GM10248 (cell line): ENCODE results near the gene ACSS1.

ENCODE experiments used
- CTCF ChIA-PET: fragments of 300-600 bp; sonication (Branson Sonifier 250); formaldehyde crosslinking; extraction: SDS; loops from one replicate; lab custom pipeline; 2021; ENCODE audit warnings: antibody characterized with exemption; lab: Yijun Ruan, JAX
- POLR2A ChIA-PET: fragments of 350-650 bp; sonication (Branson Sonifier 250); formaldehyde crosslinking; extraction: SDS; loops from one replicate; lab custom pipeline; 2020; ENCODE audit warnings: antibody characterized with exemption; lab: Yijun Ruan, JAX
- DNase-seq: peaks from one replicate; pipeline ENCODE4 v3.0.0; 2012; ENCODE audit errors: extremely low spot score
- TF ChIP-seq, protein P1 (sequence below): IDR thresholded peaks from 2 replicates; pipeline ENCODE4 v1.5.1; 2012; ENCODE audit warnings: mild to moderate bottlenecking, low read depth; ENCODE audit errors: extremely low read depth, missing control alignments, control extremely low read depth

Gene ACSS1

DNA sequence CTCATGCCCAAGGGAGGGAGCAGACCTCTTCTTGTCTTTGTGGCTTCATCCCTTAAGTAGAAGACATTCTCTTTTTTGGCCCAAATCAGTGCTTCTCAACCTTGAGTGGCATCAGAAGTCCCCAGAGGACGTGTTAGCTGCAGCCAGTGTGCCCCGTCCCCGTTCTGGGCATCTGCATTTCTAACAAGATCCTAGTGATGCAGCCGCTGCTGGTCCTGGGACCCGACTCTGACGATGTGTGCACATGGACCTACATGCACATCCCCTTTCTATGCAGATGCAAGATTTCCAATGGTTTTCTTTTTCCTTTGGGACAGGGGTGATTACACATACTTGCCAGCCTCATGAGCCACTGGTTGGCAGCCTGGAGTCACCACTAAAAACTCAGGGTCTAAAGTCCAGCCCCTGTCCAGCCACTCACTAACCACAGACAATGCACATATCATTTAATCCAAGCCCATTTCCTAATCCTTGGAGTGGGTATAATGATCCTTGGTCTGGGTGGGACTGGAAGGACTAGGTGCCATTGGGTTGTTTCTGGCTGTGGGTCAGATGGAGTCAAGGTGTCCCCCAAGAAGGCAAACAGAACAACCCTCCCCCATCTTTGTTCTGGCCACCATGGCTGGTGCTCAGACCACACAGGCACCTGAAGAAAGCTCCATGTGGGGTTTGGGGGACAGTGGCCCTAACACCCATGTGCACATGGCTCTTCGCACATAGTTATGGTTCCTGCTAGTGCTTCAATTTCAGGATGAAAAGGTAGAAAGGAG, 6.4 kb downstream of the ACSS1 start:
- TF ChIP-seq, protein P1, sequence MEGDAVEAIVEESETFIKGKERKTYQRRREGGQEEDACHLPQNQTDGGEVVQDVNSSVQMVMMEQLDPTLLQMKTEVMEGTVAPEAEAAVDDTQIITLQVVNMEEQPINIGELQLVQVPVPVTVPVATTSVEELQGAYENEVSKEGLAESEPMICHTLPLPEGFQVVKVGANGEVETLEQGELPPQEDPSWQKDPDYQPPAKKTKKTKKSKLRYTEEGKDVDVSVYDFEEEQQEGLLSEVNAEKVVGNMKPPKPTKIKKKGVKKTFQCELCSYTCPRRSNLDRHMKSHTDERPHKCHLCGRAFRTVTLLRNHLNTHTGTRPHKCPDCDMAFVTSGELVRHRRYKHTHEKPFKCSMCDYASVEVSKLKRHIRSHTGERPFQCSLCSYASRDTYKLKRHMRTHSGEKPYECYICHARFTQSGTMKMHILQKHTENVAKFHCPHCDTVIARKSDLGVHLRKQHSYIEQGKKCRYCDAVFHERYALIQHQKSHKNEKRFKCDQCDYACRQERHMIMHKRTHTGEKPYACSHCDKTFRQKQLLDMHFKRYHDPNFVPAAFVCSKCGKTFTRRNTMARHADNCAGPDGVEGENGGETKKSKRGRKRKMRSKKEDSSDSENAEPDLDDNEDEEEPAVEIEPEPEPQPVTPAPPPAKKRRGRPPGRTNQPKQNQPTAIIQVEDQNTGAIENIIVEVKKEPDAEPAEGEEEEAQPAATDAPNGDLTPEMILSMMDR, result no peak
- CTCF ChIA-PET, result interaction anchor here (1.0 to 1.5 kb wide), 3 partner anchors 10 to 56 kb away, joined by 3 to 5 read pairs (median 4); no protein-coding TSS in a partner anchor
- POLR2A ChIA-PET, result no interaction called here
- no peak for DNase-seq

DNA sequence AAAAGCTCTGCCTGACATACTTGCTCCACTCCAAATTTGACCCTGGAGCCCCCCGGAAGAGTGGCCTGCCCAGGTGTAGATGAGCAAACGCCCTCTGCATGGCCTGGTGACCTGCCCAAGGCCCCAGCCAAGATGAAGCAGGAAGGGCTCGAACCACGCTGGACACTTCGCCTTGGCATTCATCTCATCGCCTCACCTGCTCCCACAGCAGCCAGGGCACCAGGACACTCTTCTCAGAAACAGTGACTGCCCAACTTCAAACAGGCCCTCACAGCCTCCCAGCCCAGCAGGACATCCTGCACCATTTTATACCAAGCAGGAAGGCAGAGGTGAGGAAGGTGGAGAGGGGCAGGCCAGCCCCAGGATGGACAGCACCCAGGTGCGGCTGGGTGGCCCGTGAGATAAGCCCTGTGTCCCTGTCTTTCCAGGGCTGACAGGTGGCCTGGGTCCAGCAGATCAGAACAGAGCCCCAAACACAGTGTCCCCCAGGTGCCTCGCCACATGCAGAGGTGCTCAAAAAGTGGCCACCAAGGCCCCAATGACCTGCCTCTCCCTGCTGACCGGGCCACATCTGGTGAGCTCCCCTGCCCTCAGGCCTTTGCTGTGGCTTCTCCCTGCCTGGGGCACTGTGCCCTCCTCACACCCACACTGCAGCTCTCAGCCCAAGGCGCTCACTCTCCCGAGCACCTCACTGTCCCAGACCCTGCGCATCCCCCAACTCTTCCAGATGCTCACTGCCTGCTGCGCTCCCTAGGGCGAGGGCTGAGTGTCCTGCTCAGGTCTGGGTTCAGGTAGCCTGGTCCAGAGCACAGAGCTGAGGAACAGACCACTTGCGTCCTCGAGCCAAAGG, 7.2 kb downstream of the ACSS1 start:
- ChIA-PET CTCF (interaction anchor here (0.9 to 1.1 kb wide), 2 partner anchors 55 to 57 kb away, joined by 4 to 5 read pairs; no protein-coding TSS in a partner anchor), POLR2A (no interaction called here)
- TF ChIP-seq, protein P1, result no peak
- DNase-seq, result no peak

DNA sequence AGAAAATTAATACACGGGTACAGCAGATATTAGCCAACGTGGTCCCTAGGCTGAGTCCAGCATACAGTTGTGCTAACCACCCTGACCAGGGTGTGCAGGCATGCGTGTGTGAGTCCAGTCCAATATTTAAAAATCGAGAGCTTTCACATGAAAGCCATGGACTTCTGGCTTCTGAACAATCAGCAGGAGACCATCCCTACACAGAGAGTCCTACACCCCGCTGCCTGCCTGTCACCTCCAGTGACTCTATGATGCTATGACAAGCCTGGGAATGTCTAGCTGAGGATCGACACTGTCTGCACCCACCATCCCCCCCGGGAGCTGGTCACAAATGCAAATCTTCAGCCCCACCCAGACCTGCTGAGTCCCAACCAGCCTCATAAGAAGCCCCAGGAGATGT, 7.9 kb downstream of the ACSS1 start:
- TF ChIP-seq, protein P1, result no peak
- DNase-seq, result no peak
- POLR2A ChIA-PET, result no interaction called here
- CTCF ChIA-PET, result interaction anchor here (0.9 to 1.7 kb wide), 4 partner anchors 9 to 56 kb away, joined by 3 to 5 read pairs (median 4); no protein-coding TSS in a partner anchor

DNA sequence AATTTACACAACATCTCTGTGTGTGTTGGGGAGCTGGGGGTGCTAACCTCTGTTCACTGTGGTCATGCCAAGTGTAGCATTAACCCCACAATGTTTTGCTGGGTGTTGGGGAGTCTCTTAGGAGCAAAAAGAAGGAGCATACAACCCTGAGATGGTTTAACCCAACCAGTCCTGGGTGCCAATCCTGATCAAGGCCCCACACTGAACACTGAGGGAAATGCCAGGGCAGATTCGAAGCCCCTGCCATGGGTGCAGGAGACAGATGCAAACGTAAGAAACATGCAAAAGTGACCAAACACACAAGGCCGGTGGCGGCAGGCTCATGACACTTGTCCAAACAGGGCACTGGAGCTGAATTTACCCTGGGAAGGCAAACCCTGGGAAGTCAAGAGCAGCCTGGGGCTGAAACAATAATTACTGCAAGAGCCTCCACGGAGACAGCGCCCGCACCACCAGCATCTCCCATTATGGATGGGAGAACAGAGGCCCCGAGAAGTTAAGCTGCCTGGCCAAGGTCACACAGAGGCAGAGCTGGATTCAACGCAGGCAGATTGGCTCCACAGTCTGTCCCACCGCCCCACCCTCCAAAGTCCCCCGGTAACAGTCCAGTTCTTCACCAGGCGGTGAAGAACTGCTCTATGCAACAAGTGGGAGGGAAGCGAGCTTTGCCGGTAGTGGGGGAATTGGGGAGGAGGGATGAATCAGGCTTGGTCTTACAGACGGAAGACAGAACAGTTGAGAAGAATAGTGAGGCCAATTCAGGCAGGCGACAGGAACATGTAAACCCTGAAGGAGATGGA, 8.5 kb downstream of the ACSS1 start:
- CTCF ChIA-PET, result interaction anchor here (0.9 to 1.7 kb wide), 4 partner anchors 10 to 55 kb away, joined by 3 to 5 read pairs (median 4); no protein-coding TSS in a partner anchor

DNA sequence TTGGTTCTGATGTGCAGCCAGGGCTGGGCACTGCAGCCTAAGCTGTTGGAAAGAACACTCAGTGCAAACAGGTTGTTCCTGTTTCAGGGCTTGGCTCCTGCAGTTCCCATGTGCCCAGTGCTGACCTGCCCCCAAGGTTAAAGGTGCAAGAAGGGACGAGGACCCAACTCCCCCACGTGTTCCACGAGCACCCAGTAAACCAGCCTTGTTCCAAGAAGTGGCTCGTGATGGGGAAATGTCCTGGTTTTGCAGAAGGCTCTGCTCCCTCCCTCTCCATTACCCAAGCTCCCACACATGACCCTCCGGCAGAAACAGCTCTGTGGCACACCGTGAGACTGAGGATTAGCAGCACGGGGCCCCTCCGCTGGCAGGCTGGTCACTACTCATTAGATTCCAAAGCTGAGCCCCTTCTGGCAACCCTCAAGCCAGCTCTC, 9.4 kb downstream of the ACSS1 start:
- TF ChIP-seq, protein P1, result no peak
- no peak for DNase-seq
- CTCF ChIA-PET, result interaction anchor here (1.0 to 1.7 kb wide), 3 partner anchors 11 to 15 kb away, joined by 3 to 5 read pairs (median 3); no protein-coding TSS in a partner anchor
- POLR2A ChIA-PET, result no interaction called here

More for the DNA sequence above, 8.5 kb downstream of the ACSS1 start:
- no peak for DNase-seq
- POLR2A ChIA-PET, result no interaction called here
- TF ChIP-seq, protein P1, result no peak
